GM21447 (cell line): ENCODE measurements around the gene NUDT3.
"Not testable (repeated sequence)": the region's sequence is repeated elsewhere in the genome, so short reads cannot be mapped to it uniquely, and the experiment has no call there.

ENCODE experiments used
- ATAC-seq: cut with Tn5 transposase; IDR thresholded peaks from one replicate; pipeline ENCODE4 v1.9.1; 2021; ENCODE audit not compliant: unreplicated experiment

NUDT3 gene

DNA sequence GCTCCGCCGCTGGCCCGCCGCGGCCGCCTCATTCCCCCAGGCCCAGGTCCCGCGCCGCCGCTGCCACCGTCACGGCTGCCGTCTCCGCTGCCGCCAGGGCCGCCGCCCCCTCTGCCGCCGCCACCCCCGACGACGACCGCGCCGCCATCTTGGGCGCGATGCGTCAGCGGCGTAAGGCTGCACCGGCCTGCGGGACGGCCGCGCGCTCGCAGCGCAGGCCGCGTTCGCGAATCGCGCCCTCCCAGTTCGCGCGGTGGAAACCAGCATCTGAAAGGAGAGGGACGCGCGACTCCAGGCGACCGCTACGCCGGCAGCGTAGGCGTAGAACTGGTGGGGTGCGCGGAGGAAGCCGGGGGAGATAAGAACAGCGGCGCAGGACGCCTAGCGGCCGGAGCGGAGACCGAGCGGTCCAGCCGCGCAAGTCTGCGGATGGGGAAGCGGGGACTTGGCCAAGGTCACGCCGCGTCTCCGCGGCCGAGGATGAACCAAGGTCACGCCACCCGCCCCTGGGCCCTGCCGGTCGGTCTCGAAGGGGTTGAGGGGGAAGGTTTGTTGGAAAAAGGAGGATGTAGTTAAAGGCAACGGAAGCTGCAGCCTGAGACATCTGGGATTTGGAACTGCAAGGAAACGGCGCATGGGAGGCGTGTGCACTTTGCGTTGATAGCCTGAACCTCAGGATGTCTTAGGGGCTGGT is at the start of gene NUDT3:
Gene NUDT3, minus strand, starts transcription at position 173 of the 694 bp plus-strand sequence. CDS start 307 bp downstream, outside the sequence.
- ATAC-seq, result peak; percentile 74

- ATAC-seq, result no peak
These were observed 49.1 kb upstream of the NUDT3 start for GRCh38 chr6:34441526-34441925.

DNA sequence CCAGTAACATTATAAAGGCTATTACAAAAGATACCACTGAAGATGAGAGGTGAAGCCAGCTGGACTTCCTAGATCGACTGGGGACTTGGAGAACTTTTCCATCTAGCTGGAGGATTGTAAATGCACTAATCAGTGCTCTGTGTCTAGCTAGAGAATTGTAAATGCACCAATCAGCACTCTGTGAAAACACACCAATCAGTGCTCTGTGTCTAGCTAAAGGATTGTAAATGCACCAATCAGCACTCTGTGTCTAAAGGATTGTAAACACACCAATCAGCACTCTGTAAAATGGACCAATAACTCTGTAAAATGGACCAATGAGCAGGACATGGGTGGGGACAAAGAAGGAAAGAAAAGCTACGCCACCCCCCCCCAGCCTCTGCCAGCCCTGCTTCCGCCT is 47.0 kb upstream of the NUDT3 start:
- no peak for ATAC-seq

DNA sequence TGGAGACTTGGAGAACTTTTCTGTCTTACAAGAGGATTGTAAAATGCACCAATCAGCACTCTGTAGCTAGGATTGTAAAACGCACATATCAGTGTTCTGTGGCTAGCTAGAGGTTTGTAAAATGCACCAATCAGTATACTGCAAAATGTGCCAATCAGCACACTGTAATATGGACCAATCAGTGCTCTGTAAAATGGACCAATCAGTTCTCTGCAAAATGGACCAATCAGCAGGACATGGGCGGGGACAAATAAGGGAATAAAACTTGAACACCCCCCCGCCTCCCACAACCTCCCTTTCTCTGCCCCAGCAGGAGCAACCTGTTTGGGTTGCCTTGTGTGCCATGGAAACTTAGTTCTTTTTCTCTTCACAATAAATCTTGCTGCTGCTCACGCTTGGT is 46.2 kb upstream of the NUDT3 start:
- no peak for ATAC-seq

GRCh38 chr6:34437644-34437970 is 45.1 kb upstream of the NUDT3 start:
- ATAC-seq, result no peak

GRCh38 chr6:34436803-34437643 is 44.6 kb upstream of the NUDT3 start:
- no peak for ATAC-seq

GRCh38 chr6:34435916-34436315 is 43.4 kb upstream of the NUDT3 start:
- ATAC-seq, result no peak

DNA sequence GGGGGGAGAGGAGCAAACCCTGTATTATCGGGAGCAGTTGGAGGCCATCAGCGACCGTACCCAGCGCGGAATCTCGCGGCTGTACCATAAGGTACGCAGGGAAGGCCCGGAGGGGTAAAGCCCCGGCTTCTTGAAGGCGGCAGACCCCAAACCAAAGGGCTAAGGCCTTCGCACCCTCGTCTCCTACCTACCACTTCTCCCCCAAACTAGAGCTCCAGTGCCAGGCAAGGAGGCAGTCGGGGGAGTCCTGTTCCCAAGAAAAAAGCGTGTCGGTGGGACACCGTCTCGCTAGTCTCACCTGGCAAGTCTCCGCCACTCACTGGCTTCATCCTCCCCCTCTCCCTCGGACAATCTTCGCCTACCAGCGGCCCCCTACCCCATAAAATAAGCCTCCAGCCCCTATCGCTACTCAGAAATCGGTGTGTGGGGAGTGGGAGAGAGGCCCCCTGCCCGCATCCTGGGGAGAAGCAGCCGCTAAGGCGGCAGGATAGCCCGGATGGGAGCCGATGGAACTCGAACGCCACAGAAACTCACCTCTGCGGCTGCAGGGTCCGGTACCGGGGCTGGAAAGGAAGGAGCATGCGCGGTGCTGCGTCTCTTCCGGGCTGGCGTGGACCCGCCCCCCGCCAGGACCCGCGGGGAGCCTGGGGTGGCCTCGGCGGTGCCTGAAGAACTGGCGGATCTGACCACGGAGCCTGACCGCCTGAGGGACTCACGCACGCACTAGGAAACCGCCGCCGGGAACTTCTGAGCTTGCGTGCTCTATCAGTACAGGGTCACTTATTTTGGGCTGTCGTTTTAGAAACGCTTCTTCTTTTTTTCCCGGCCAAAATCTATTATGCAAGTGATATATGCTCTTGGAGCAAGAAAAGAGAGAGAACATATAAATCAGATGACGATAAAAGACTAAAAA is 33.3 kb upstream of the NUDT3 start, which contains the start of gene RPS10:
Gene RPS10, minus strand, starts transcription at position 572 of the 913 bp plus-strand sequence. CDS start 848 bp downstream, outside the sequence.
- ATAC-seq, result peak; percentile 83

- ATAC-seq, result no peak
These were observed 32.6 kb upstream of the NUDT3 start for GRCh38 chr6:34425132-34425497.

GRCh38 chr6:34424200-34425131 is 32.0 kb upstream of the NUDT3 start:
- no peak for ATAC-seq

- no peak for ATAC-seq
These were observed 30.8 kb upstream of the NUDT3 start for GRCh38 chr6:34423254-34423653.

DNA sequence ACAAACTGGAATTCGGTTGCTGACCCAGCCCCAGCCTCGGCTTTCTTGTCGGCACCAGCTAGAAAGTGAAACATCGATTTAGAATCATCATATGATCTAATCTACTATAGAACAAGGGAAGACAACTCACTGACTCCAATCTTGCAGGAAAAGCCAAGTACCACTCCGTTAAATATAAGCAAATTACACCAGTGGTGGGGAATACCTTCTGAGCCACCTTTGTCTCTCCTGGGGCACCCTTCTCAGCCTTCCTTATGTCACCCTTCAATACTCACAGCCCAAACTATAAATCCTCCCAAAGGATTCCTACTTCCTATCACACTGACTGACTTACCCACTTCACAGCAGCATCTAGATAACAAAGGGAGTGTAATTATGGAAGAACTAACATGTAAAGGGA is 25.9 kb upstream of the NUDT3 start:
- no peak for ATAC-seq

GRCh38 chr6:34416877-34417371 is 24.5 kb upstream of the NUDT3 start:
- no peak for ATAC-seq

DNA sequence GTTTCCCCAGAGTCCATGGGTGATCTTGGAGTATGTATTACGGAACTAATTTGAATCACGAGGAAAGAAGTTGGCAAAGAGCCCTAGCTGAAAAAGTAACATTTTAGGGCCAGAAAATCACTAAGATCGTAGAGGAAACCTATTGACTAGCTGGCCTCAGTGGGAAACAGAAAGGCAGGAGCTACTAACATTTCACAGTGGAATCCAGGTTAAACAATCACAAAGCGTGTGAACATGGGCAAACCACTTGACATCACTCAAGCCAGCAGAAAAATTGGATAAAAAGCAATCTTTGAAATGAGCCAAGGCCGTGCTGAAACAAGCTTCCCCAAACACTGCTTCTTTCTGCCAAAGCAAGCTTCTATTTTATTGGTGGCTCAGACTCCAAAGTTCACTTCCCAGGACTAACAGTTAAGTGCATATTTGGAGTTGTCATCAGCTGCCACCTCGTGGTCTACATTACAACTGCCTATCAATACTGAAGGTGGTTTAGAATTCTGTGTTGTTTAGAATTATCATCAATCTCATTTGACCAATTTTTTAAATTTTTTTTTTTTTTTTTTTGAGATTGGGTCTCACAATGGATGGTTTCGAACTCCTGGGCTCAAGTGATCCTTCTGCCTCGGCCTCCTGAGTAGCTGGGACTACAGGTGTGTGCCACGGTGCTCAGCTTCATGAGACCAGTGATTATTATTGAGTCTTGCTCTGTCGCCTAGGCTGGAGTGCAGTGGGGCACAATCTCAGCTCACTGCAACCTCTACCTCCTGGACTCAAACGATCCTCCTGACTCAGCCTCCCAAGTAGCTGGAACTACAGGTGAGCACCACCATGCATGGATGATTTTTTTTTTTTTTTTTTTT is 22.8 kb upstream of the NUDT3 start:
- no peak for ATAC-seq

- ATAC-seq, result no peak
These were observed 20.3 kb upstream of the NUDT3 start for GRCh38 chr6:34412643-34413214.

GRCh38 chr6:34412016-34412415 is 19.5 kb upstream of the NUDT3 start:
- ATAC-seq, result no peak

GRCh38 chr6:34407915-34408314 is 15.4 kb upstream of the NUDT3 start:
- ATAC-seq, result not testable (repeated sequence)

- ATAC-seq, result no peak
These were observed 4.0 kb upstream of the NUDT3 start for GRCh38 chr6:34396518-34396917.

GRCh38 chr6:34393966-34394305 is 1.5 kb upstream of the NUDT3 start:
- no peak for ATAC-seq
